UCSD-AML1 (cell line): Measurements from ENCODE around the gene SLC43A1.
"Not testable (repeated sequence)": the region's sequence is repeated elsewhere in the genome, so short reads cannot be mapped to it uniquely, and the experiment has no call there.

Experiments used
- DNase-seq: peaks from one replicate; lab custom pipeline; 2025; ENCODE audit not compliant: unreplicated experiment; lab: John Stamatoyannopoulos, UW

Gene SLC43A1

DNA sequence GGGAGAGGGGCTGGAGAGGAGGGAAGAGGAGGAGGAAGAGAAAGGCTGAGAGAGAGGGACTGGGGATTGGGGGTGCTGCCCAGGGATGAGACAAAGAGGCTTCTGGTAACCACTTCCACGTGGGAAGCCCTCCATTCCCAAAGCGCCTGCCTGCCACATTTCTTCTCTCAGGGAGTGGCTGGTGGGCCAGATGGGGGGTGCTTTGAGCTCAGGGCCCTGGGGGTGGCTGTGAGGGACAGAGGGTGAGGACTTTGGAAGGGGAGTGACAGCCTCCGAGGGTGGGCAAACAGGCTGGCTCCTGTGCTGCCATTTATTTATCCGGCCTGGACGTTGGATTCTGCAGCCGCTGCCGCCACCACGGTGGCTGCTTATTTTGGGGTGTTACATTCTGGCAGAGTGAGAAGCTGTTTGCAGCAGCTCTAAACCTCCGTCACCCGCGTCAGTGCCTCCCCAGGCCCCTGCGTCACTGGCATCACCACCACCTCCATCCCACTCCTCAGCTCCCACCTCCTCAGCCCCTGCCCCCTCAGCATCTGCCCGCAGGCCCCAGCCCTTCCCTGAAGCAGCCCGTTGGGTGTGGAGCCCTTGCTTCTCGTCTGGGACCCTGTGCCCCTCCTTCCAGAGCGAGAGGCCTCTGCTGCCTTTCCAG is 53.5 kb downstream of the SLC43A1 start:
- no peak for DNase-seq

GRCh38 chr11:57460758-57461749 is 54.4 kb downstream of the SLC43A1 start:
- no peak for DNase-seq

GRCh38 chr11:57460022-57460757 is 55.3 kb downstream of the SLC43A1 start, which contains the start of gene RTN4RL2:
Gene RTN4RL2, plus strand, starts transcription at chr11:57460528. Its CDS starts 338 bp downstream, at chr11:57460866.
- DNase-seq = peak; percentile 62

DNA sequence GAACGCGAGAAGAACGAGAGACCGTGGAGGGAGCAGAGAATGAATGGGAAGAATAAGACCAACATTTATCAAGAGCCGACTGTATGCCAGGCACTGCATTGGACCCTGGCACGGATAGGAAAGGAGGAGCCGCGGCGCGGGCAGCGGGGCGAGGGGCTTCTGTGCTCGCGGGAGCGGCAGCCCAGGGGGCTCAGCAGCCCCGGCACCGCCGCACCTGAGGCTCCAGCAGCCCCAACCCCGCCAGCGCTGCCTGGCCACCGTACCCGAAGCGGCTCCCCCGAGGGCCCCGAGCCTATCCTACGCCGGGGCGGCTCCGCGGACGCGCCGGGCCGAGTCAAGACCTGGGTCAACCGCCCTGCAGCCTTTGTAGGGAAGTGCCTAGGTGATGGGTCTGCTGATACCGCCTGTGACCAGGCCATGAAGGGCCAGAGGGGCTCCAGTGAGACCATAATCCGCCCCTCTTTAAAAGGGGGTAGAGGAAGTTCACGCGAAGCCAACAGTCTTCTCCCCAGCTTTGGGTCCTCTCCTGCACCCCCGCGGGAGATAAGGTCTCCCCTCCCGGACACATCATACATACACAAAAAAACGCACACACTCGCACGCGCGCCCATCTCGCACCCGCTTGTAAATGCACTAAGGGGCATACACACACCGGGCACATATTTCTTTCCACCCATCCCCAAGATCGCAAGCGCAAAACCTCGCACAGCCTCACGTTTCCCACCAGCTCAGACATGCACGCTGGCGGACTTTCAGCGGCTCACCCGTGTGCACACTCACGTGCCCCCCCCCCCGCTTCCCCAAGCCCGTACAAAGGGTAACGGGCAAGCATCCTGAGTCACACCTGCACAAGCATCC is 56.1 kb downstream of the SLC43A1 start:
- peak; percentile 36 for DNase-seq

DNA sequence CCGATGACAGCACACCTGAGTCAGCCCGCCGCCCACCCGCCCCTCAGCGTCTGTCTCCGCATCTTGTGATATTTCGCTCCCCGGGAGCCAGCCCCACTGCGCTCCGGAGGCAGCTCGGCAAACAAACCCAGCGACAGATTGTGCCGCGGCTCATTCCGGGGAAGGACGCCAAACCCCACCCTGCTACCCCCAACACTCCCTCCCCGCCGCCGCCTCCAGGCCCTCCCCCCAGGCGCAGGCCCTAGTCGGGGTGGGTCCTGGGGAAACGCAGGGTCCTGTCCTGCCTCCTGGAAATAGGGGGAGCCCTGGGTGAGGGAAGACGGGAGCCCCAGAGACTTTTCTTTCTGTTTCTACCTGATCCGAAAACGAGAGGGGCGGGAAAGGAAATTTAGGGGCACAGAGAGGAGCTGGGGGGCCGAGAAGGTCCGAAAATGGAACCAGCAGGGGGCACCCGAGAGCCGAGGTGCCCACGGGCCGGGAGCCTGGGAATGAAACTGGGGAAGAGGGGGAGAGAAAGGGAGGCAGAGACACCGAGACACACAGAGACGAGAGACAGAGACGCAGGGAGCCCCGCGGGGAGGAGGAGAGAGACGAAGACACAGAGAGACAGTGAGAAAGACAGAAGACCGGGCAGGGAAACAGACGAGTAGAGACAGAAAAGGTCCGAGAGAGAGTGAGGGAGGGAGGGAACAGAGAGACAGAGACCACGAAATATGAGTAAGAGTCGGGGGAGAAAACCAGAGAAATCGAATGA is 56.9 kb downstream of the SLC43A1 start:
- DNase-seq = peak; percentile 55

DNA sequence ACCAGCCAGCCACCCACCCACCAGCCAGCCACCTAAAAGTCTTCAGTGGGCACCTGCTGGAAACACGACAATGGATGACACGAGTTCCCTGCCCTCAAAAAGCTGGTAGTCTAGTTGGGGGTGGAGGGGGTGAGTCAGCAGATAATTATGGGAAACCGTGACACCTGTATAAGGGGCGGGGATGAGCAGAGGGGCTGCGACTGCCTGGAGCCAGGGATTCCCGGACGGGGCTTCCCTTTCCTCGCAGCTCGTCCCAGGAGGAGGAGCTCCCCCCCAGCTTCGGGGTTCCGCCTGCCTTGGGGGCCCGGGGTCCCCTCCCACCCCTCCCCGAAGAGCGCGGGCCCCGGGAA is 57.5 kb downstream of the SLC43A1 start:
- DNase-seq = no peak

DNA sequence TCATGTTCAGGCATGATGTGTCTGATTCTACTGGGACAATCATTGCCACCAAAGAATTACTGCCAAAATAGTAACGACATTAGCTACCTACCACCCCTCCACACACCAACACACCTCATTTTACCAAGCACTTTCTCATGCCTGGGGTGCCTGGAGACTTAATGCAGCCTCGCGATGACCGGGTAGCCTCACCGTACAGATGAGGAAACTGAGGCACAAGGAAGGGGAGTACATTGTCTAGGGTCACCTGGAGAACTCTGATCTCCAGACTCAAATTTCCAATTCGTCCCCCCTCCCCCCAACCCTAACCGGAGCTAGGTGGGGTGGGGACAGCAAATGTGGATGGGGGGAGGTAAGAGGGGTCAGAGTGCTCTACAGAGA is 57.9 kb downstream of the SLC43A1 start:
- no peak for DNase-seq

DNA sequence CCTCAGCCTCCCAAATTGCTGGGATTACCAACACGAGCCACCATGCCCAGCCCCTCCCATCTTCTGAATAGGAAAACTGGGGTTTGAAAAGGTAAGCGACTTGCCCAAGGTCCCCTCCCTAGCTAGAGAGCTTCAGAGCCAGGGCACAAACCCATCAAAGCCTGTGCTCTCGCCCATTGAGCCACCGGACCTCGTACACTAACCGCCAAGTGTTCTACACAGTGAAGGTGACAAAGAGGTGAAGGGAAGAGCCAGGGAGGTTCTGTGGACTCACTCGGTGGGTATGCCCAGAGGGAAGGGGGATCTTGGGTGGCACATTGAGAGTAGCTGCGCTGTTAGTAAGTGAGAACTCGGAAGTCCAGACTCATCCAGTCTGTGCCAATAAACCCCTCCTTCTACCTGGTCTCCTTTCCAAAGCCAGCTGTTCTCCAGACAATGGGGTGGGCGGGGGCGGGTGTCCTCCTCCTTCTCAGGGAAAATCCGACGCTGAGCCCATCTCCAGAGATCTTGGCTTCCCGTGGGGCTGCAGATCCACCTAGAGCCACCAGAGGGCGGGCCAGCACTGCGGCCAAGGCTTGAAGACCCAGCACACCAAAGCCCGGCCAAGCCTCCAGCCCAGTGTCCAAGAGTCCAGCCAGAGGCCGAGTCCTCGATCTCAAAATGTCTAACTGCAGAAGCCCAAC is 58.4 kb downstream of the SLC43A1 start:
- peak; percentile 80 for DNase-seq

GRCh38 chr11:57453543-57454177 is 61.8 kb downstream of the SLC43A1 start:
- no peak for DNase-seq

GRCh38 chr11:57446055-57446454 is 69.4 kb downstream of the SLC43A1 start:
- DNase-seq = no peak

- DNase-seq = not testable (repeated sequence)
Measured at GRCh38 chr11:57445122-57445394, 70.4 kb downstream of the SLC43A1 start.

DNA sequence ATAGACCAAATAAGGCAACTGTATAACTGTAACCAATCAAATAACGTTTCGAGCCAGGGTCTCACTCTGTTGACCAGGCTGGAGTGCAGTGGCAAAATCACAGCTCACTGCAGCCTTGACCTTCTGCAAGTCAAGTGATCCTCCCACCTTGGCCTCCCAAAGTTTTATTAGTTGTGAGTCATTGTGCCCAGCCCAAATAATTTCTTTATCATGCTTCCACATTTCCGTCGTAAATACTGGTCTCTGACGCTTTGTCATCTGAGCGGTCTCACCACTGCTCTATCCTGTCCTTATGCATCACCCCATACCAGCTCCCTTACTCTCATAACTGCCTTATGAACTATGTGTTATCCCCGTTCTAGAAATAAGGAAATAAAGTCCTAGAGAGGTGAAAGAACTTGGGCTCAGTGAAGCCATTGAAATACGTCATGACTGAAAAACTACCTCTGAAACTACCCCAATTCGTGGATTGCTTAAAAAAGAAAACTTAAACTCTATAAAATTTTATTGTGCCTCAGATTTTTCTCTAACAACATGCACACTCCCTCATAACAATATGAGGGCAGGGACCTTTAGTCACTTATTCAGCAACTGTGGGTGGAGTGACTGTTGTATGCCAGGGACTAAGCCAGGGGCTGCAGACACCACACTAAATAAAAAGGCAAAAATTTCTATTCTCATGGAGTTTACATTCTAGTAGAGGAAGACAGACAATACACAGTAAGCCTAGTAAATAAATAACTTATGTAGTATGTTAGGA is 71.0 kb downstream of the SLC43A1 start:
- no peak for DNase-seq

DNA sequence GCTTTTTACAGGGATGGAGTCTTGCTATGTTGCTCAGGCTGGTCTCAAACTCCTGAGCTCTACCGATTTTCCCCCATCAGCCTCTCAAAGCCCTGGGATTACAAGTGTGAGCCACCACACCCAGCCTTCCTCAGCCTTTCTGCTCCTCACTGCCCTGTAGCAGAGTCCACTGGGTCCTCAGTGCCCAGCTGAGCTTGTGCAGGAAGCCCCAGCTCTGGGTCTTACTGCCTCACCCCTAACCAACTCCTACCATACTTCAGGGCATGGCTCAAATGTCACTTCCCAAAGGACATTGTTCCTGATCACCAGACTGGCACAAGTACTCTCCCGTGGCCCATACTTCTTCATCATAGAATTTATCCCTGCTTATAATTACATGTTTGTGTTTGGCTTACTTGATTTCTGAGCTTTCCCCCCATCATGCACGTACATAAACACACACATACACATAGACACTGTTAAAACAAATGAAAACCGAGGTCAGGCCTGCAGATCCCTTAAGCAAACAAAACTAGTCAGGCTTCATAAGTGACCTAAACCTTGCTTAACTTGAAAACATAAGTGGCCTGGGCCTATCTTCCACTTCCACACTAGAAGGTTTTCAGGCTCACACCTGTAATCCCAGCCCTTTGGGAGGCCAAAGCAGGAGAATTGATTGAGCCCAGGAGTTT is 74.6 kb downstream of the SLC43A1 start:
- DNase-seq = no peak

GRCh38 chr11:57439786-57440185 is 75.7 kb downstream of the SLC43A1 start:
- no peak for DNase-seq

GRCh38 chr11:57438345-57439285 is 76.9 kb downstream of the SLC43A1 start:
- no peak for DNase-seq

- DNase-seq = no peak
Measured at GRCh38 chr11:57436031-57436430, 79.5 kb downstream of the SLC43A1 start.
